AG10803 (cell line): ENCODE data around the gene PSMD11.

ENCODE experiments used
- DNase-seq: peaks from one replicate; pipeline ENCODE4 v3.0.0; 2010; ENCODE audit warnings: low read depth
- H3K4me3 ChIP-seq: 2 replicates; pipeline ENCODE4 v1.5.1; 2011; ENCODE audit warnings: mild to moderate bottlenecking, low read length, control low read depth
- TF ChIP-seq, protein P1 (sequence below): conservative IDR thresholded peaks from 2 replicates; pipeline ENCODE4 v1.5.1; 2011; ENCODE audit warnings: mild to moderate bottlenecking, low read length, control low read depth, inconsistent platforms

PSMD11 gene

DNA sequence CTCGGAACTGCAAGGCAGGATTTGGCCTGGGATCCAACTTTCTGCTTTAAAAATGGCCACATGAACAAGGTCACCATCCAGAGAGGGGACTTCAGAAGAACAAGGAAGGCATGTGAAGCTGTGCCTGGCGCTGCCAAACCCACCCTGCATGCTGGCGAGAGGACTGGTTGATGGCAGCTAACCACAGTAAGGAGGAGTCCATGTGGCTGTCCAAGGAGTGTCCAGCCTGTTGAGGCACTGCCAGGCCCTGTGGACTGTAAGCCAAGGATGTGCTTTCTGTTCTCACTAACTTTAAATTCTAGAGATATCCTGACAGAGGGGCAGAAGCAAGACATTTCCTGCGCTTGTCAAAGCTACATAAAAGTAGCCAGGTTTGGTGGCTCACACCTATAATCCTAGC, 82.8 kb downstream of the PSMD11 start:
- no peak overlapping the region for H3K4me3 ChIP-seq
- DNase-seq: peak; percentile 21
- TF ChIP-seq, protein P1, sequence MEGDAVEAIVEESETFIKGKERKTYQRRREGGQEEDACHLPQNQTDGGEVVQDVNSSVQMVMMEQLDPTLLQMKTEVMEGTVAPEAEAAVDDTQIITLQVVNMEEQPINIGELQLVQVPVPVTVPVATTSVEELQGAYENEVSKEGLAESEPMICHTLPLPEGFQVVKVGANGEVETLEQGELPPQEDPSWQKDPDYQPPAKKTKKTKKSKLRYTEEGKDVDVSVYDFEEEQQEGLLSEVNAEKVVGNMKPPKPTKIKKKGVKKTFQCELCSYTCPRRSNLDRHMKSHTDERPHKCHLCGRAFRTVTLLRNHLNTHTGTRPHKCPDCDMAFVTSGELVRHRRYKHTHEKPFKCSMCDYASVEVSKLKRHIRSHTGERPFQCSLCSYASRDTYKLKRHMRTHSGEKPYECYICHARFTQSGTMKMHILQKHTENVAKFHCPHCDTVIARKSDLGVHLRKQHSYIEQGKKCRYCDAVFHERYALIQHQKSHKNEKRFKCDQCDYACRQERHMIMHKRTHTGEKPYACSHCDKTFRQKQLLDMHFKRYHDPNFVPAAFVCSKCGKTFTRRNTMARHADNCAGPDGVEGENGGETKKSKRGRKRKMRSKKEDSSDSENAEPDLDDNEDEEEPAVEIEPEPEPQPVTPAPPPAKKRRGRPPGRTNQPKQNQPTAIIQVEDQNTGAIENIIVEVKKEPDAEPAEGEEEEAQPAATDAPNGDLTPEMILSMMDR: no peak

DNA sequence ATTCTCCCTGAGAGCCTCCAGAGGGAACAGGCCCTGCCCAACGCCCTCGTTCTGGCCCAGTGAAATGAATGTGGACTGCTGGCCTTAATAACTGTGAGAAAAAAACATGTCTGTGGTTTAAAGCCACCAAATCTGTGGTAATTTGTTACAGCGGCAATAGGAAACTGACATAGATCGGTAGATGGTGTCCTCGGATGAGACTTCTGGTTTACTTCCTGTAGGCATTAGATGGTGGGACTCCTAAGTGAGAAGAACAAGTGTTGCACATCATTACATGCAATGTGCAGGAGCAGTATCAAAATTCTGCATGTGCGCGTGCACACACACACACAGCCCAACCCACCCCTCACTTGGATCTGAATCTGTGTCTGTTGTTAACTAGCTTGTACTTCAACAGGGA, 84.5 kb downstream of the PSMD11 start:
- no peak overlapping the region for H3K4me3 ChIP-seq
- TF ChIP-seq, protein P1: no peak
- no peak for DNase-seq

DNA sequence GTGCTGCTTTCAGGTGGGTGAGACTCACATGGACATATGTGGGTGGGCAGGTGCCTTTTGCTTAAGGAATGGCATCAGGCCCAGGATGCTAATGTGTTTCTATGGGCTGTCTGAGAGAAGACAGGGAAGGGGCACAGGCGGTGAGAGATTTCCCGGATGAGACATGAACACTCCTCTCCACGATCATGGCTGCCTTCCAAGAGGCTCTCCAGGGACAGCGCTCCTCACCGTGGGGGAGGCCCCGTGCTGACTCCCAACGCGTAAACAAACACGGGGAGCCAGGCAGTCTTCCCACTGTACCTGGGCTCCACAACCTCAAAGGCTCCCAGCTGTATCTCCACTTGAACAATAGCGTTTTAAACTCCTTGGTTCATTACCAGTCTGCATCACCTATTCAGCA, 85.3 kb downstream of the PSMD11 start:
- TF ChIP-seq, protein P1: no peak
- DNase-seq: no peak
- no peak overlapping the region for H3K4me3 ChIP-seq
